Activated T-cell treated with anti-CD3 and anti-CD28 coated beads for 1 hour (primary cell): Measurements from ENCODE around the gene CAMTA1.
"Not testable (repeated sequence)": the region's sequence is repeated elsewhere in the genome, so short reads cannot be mapped to it uniquely, and the experiment has no call there.

ENCODE experiments used
- DNase-seq: peaks from one replicate; pipeline ENCODE4 v3.0.0-alpha.2; 2020; ENCODE audit warnings: low read depth

The CAMTA1 gene

GRCh38 chr1:7372477-7373120 lies 587.3 kb downstream of the CAMTA1 start:
- no peak for DNase-seq

- DNase-seq, result no peak
These were observed 588.0 kb downstream of the CAMTA1 start for GRCh38 chr1:7373251-7373650.

GRCh38 chr1:7373876-7374562 lies 588.8 kb downstream of the CAMTA1 start:
- DNase-seq, result no peak

GRCh38 chr1:7374563-7375160 lies 589.4 kb downstream of the CAMTA1 start:
- no peak for DNase-seq

- no peak for DNase-seq
These were observed 590.1 kb downstream of the CAMTA1 start for GRCh38 chr1:7375329-7375728.

- no peak for DNase-seq
These were observed 590.8 kb downstream of the CAMTA1 start for GRCh38 chr1:7375781-7376660.

- no peak for DNase-seq
These were observed 591.4 kb downstream of the CAMTA1 start for GRCh38 chr1:7376676-7377075.

GRCh38 chr1:7378346-7379130 lies 593.3 kb downstream of the CAMTA1 start:
- no peak for DNase-seq

- no peak for DNase-seq
These were observed 594.3 kb downstream of the CAMTA1 start for GRCh38 chr1:7379441-7379971.

GRCh38 chr1:7380068-7380467 lies 594.8 kb downstream of the CAMTA1 start:
- DNase-seq, result not testable (repeated sequence)

GRCh38 chr1:7380712-7381111 lies 595.5 kb downstream of the CAMTA1 start:
- no peak for DNase-seq

- not testable (repeated sequence) for DNase-seq
These were observed 596.5 kb downstream of the CAMTA1 start for GRCh38 chr1:7381729-7382128.

GRCh38 chr1:7382971-7383370 lies 597.7 kb downstream of the CAMTA1 start:
- DNase-seq, result no peak

- DNase-seq, result no peak
These were observed 598.6 kb downstream of the CAMTA1 start for GRCh38 chr1:7383671-7384520.

GRCh38 chr1:7384679-7385078 lies 599.4 kb downstream of the CAMTA1 start:
- no peak for DNase-seq

GRCh38 chr1:7385471-7386225 lies 600.4 kb downstream of the CAMTA1 start:
- DNase-seq, result no peak

- no peak for DNase-seq
These were observed 601.2 kb downstream of the CAMTA1 start for GRCh38 chr1:7386226-7387052.

GRCh38 chr1:7387053-7387927 lies 602.0 kb downstream of the CAMTA1 start:
- DNase-seq, result no peak
